KMS-11 (cell line): ENCODE measurements around the gene SUGCT.

Source experiments
- H2AFZ ChIP-seq: fragments of 200-600 bp; sonication (generic); 2 replicates; pipeline ENCODE4 v1.6.1; 2016; ENCODE audit warnings: antibody characterized with exemption, mixed run types, low read depth
- H3K27ac ChIP-seq: fragments of 200-600 bp; sonication (generic); 2 replicates; pipeline ENCODE4 v1.6.1; 2016; ENCODE audit warnings: mild to moderate bottlenecking, mixed run types
- H3K27me3 ChIP-seq: fragments of 200-600 bp; sonication (generic); 2 replicates; pipeline ENCODE4 v1.6.1; 2017; ENCODE audit warnings: mild to moderate bottlenecking, low read depth, mixed run types, moderate library complexity; ENCODE audit not compliant: insufficient read depth
- H3K36me3 ChIP-seq: fragments of 200-600 bp; sonication (generic); 2 replicates; pipeline ENCODE4 v1.6.1; 2017; ENCODE audit warnings: mild to moderate bottlenecking, mixed run types; ENCODE audit not compliant: insufficient read depth
- H3K4me1 ChIP-seq: fragments of 200-600 bp; sonication (generic); 2 replicates; pipeline ENCODE4 v1.6.1; 2016; ENCODE audit warnings: mild to moderate bottlenecking, low read depth, mixed run types; ENCODE audit not compliant: poor library complexity, severe bottlenecking
- H3K4me2 ChIP-seq: fragments of 200-600 bp; sonication (generic); 2 replicates; pipeline ENCODE4 v1.7.0; 2016; ENCODE audit warnings: mild to moderate bottlenecking, mixed run types
- H3K4me3 ChIP-seq: fragments of 200-600 bp; sonication (generic); IDR thresholded peaks from 2 replicates; pipeline ENCODE4 v1.6.1; 2017; ENCODE audit warnings: low read depth, low read length, mixed read lengths; ENCODE audit not compliant: insufficient read depth
- H3K79me2 ChIP-seq: fragments of 200-600 bp; sonication (generic); 2 replicates; pipeline ENCODE4 v1.6.1; 2016; ENCODE audit warnings: low read depth, mixed run types; ENCODE audit not compliant: insufficient read depth
- H3K9ac ChIP-seq: fragments of 200-600 bp; sonication (generic); 2 replicates; pipeline ENCODE4 v1.6.1; 2016; ENCODE audit warnings: mild to moderate bottlenecking, mixed run types
- H4K20me1 ChIP-seq: fragments of 200-600 bp; sonication (generic); 2 replicates; pipeline ENCODE4 v1.6.1; 2016; ENCODE audit warnings: mild to moderate bottlenecking, mixed run types; ENCODE audit not compliant: insufficient read depth
- TF ChIP-seq, protein P1 (sequence below): fragments of 200-600 bp; sonication (generic); conservative IDR thresholded peaks from 2 replicates; pipeline ENCODE4 v1.6.1; 2017; ENCODE audit warnings: low read depth, mild to moderate bottlenecking, antibody characterized with exemption, low read length, moderate library complexity, mixed read lengths

The SUGCT gene

DNA sequence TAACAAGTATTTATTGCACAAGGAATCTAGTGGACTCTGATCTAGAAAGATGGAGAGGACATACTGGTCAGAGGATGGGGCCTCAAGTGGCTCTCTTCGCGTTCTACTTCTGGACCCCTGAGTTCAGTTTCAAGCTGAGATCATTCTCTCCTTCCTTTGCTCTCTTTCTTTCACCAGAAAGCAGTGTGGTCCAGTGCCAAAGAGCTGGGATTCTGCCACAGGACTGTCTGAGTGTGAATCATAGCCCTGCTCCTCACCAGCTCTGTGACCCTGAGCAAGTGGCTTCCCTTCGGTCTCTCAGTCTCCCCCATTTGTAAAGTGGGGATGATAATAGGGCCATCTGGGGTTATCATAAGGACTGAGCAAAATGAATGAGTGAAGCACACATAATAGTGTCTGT is 715.2 kb downstream of the SUGCT start:
- Histone ChIP-seq H3K36me3 (no peaks in the 10 kb centered on the region), H2AFZ (no peak overlapping the region)

DNA sequence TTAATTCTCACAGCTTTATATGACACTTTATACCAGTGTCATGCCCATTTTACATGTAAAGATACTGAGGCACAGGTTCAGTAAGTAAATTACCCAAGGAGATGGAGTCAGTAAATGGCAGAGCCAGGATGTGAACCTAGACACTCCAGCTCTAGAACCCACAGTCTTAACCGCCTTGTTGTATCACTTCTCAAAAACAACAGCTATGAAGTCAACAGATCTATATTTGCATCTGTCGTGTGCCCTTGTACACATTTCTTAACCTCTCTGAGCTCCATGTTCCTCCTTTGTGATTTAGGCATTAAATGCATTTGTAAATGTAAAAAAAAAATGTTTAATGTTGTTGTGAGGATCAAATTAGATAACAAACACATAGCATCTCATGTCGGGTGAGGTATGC is 716.2 kb downstream of the SUGCT start:
- TF ChIP-seq, protein P1, sequence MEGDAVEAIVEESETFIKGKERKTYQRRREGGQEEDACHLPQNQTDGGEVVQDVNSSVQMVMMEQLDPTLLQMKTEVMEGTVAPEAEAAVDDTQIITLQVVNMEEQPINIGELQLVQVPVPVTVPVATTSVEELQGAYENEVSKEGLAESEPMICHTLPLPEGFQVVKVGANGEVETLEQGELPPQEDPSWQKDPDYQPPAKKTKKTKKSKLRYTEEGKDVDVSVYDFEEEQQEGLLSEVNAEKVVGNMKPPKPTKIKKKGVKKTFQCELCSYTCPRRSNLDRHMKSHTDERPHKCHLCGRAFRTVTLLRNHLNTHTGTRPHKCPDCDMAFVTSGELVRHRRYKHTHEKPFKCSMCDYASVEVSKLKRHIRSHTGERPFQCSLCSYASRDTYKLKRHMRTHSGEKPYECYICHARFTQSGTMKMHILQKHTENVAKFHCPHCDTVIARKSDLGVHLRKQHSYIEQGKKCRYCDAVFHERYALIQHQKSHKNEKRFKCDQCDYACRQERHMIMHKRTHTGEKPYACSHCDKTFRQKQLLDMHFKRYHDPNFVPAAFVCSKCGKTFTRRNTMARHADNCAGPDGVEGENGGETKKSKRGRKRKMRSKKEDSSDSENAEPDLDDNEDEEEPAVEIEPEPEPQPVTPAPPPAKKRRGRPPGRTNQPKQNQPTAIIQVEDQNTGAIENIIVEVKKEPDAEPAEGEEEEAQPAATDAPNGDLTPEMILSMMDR, result no peak
- H3K27me3 ChIP-seq, result no peaks in the 10 kb centered on the region
- no peaks in the 10 kb centered on the region for H3K4me1 ChIP-seq
- no peaks in the 10 kb centered on the region for H4K20me1 ChIP-seq
- H3K4me2 ChIP-seq, result no peak overlapping the region
- H3K27ac ChIP-seq, result no peak overlapping the region
- no peaks in the 10 kb centered on the region for H3K36me3 ChIP-seq
- no peak overlapping the region for H3K4me3 ChIP-seq
- H3K9ac ChIP-seq, result no peak overlapping the region
- no peak overlapping the region for H2AFZ ChIP-seq
- H3K79me2 ChIP-seq, result no peaks in the 10 kb centered on the region

More for the DNA sequence above, 715.2 kb downstream of the SUGCT start:
- Histone ChIP-seq H4K20me1 (no peaks in the 10 kb centered on the region), H3K79me2 (no peaks in the 10 kb centered on the region), H3K27me3 (no peaks in the 10 kb centered on the region), H3K27ac (no peak overlapping the region), H3K9ac (no peak overlapping the region), H3K4me1 (no peaks in the 10 kb centered on the region), H3K4me3 (no peak overlapping the region), H3K4me2 (no peak overlapping the region)
- TF ChIP-seq, protein P1, result no peak

DNA sequence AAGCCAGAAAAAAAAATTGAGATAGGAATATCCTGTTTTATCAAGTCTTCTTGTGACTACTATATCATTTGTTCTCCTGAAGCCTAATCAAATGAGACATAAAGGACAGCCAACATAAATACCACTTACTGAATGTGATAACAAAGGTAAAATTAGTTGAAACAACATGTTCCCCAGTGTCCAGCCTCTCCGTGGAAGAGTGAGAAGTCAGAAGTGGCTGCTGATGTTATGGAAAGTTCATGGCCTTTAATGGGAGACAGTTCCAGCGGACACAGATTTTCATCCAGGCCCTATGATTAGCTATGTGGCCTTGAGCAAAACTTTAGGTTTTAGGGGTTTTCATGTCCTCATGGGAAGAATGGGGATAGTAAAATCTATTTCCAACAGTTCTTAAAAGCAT is 724.3 kb downstream of the SUGCT start:
- H3K4me3 ChIP-seq, result no peak overlapping the region
- no peak overlapping the region for H2AFZ ChIP-seq
- no peaks in the 10 kb centered on the region for H3K27me3 ChIP-seq
- H3K27ac ChIP-seq, result no peak overlapping the region
- H3K9ac ChIP-seq, result no peak overlapping the region
- no peaks in the 10 kb centered on the region for H4K20me1 ChIP-seq
- TF ChIP-seq, protein P1, result no peak
- H3K79me2 ChIP-seq, result no peaks in the 10 kb centered on the region
- H3K4me1 ChIP-seq, result no peaks in the 10 kb centered on the region
- no peaks in the 10 kb centered on the region for H3K36me3 ChIP-seq
- no peak overlapping the region for H3K4me2 ChIP-seq

DNA sequence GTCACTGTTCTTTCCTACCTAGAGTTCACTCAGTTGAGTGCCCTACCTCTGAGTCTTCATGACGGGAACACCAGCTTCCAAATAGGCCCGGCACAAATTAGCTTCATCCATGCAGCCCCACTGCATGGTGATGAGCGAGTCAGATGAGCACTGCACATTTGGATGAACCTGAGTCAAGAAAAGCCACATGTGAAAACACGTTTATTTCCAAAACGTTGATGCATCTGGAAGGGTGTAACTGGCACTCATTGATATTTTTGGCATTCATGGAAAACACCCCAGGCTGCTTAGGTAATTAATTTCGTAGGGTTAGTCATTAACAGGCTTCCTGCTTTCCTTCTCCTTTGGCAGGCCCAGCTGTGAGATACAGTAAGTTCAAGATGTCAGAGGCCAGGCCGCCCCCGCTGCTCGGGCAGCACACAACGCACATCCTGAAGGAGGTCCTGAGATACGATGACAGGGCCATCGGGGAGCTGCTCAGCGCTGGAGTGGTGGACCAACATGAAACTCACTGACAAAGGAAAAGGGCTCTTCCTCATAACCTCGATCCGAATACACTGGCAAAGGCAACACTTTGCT is 725.2 kb downstream of the SUGCT start:
- no peaks in the 10 kb centered on the region for H4K20me1 ChIP-seq
- TF ChIP-seq, protein P1, result no peak
- no peaks in the 10 kb centered on the region for H3K36me3 ChIP-seq
- H3K27ac ChIP-seq, result no peak overlapping the region
- no peak overlapping the region for H3K4me3 ChIP-seq
- H3K79me2 ChIP-seq, result no peaks in the 10 kb centered on the region
- H3K4me2 ChIP-seq, result no peak overlapping the region
- H3K9ac ChIP-seq, result no peak overlapping the region
- no peaks in the 10 kb centered on the region for H3K27me3 ChIP-seq
- no peaks in the 10 kb centered on the region for H3K4me1 ChIP-seq
- H2AFZ ChIP-seq, result no peak overlapping the region
